ENCODE measurements around the gene COTL1.

- no peak for TF ChIP-seq CTCF (conservative IDR thresholded peaks at IDR 0.05; ENCODE audit: low read depth, low read length)
- TF ChIP-seq EZH2 (IDR thresholded peaks at IDR 0.05; ENCODE audit: low read length, unreplicated experiment), result no peak
These were observed at the start of gene COTL1 for GRCh38 chr16:84617791-84618580.
